Motor neuron (in vitro differentiated cells): ENCODE data around the gene MMD. TPM values are rescaled to one million over a fixed set of nuclear protein-coding genes. Genes with fewer than 3 reads are reported as not detected.

Source experiments
- ATAC-seq, 8 experiments: fragments of 200-7000 bp; cut with Tn5 transposase; replicated peaks in 6 of 8; 2 replicates each; pipeline ENCODE4 v1.8.0; 2021; ENCODE audit warnings: mild to moderate bottlenecking in 8 of 8, moderate library complexity in 8 of 8
- H3K27ac ChIP-seq, 2 donors: fragments of 250-450 bp; sonication (Bioruptor Pico); 2 replicates each; pipeline ENCODE4 v1.9.0; 2021; ENCODE audit warnings: antibody characterized with exemption in 2 of 2, mild to moderate bottlenecking in 2 of 2, moderate library complexity in 1 of 2
- H3K4me1 ChIP-seq, 2 donors: fragments of 250-450 bp; sonication (Bioruptor Pico); replicated peaks in 1 of 2; 2 replicates each; pipeline ENCODE4 v1.6.1; 2021; ENCODE audit warnings: antibody characterized with exemption in 2 of 2, mild to moderate bottlenecking in 2 of 2, moderate library complexity in 1 of 2
- H3K4me3 ChIP-seq, 5 donors: fragments of 250-450 bp; sonication (Bioruptor Pico); 2 replicates each; pipeline ENCODE4 v1.9.0; 2021; ENCODE audit warnings: antibody characterized with exemption in 5 of 5, mild to moderate bottlenecking in 5 of 5, moderate library complexity in 4 of 5
- WGBS, 10 experiments: fragments of 450-650 bp; shearing (Covaris generic); methylation state at CpG; one replicate each; pipeline ENCODE4 v1.0.0; 2022; 5-methylcytosine and 5-hydroxymethylcytosine counted together
- in situ Hi-C, 9 experiments: fragments of 400-800 bp; cut with MboI; loops; one replicate each; pipeline ENCODE4 v1.15.0; 2021; ENCODE audit warnings: low sequenced_read_pairs in 9 of 9, low pct_unique_long_range_greater_than_20kb in 2 of 9; ENCODE audit not compliant: unreplicated experiment in 9 of 9
- total RNA-seq, 8 experiments: library from RNA; unstranded; fragments of 300-600 nt; gene quantifications; 2 replicates each; pipeline versions ENCODE4 v1.2.3 to v1.2.4, GENCODE V29; 2022

MMD gene
- total RNA-seq, 8 experiments from 2014 or later = 2.3 to 51.5 (median 45.2) TPM

DNA sequence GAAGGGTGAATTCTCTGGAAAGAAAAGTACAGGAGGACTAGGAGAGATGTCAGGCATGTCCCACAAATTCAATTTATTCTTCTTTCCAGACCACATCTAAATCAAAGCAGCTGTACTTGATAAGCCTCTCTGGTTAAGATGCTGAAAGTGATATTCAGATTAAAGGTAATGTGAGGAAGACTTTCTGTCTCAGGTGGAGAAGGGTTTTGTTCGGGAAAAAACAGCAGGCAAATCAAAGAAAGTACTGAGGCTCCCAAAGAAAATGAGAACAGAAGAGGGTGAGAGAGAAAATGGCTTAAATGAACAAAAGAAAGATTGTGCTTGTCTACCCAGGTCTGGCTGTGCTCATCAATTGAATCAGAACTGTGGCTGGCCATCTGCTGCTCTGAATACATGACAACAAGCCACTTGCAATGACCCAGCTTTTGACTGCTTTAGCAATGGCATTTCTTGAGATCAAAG is 55.6 kb downstream of the MMD start:
- Histone ChIP-seq H3K4me3 (no peak overlapping the region), H3K4me1 (no peaks in the 10 kb centered on the region), H3K27ac (no peak overlapping the region)
- ATAC-seq = no peak
- in situ Hi-C loops = loop anchor here in 2 of 9 experiments (25.0 kb wide), 2 partner anchors 146 to 379 kb away; partner anchors contain the start of gene SMIM36 (in 1 of the 2)
- 18 to 73% (median 38%) methylated on average over 1 of the region's 1 CpG; no CpG with 5 or more reads in 2 of the 10 experiments for WGBS, 10 experiments

DNA sequence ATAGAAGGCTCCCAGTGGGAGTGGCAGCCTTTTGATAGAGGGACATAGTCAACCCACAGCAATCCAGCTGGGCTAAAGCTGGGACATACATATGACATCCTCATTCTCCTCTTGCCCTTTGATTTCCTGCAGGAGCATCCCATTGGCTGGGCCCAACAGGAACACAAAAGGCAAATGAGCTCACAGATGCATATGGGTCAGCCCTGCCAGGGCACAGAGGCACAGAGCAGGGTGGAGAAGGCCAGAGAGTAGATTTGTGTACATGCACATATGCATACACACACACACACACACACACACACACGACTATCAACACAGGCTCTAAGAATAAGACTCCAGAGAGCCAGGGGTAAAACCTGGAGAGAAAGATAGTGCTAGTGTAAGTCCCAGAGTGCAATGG is 58.6 kb downstream of the MMD start:
- peak in 3 of 8 experiments; percentile 96 to 99 (median 97) for ATAC-seq
- Histone ChIP-seq H3K4me3 (no peak overlapping the region), H3K4me1 (no peaks in the 10 kb centered on the region), H3K27ac (no peak overlapping the region)
- in situ Hi-C loops = loop anchor here in 2 of 9 experiments (25.0 kb wide), 2 partner anchors 149 to 376 kb away; partner anchors contain the start of gene SMIM36 (in 1 of the 2)
- WGBS, 10 experiments = 50% methylated on average over 1 of the region's 1 CpG; no CpG with 5 or more reads in 9 of the 10 experiments

GRCh38 chr17:55360971-55361370 is 60.7 kb downstream of the MMD start:
- no peak overlapping the region for H3K27ac ChIP-seq
- H3K4me1 ChIP-seq = no peaks in the 10 kb centered on the region
- no peak overlapping the region for H3K4me3 ChIP-seq
- in situ Hi-C loops = loop anchor here in 2 of 9 experiments (25.0 kb wide), 2 partner anchors 151 to 374 kb away; partner anchors contain the start of gene SMIM36 (in 1 of the 2)
- ATAC-seq = no peak

GRCh38 chr17:55356434-55357328 is 65.0 kb downstream of the MMD start:
- in situ Hi-C loops = loop anchor here in 2 of 9 experiments (25.0 kb wide), 2 partner anchors 156 to 369 kb away; partner anchors contain the start of gene SMIM36 (in 1 of the 2)
- Histone ChIP-seq H3K4me1 (no peaks in the 10 kb centered on the region), H3K27ac (no peak overlapping the region), H3K4me3 (no peak overlapping the region)
- peak in 4 of 8 experiments; percentile 49 to 98 (median 96) for ATAC-seq
- WGBS, 10 experiments = 0 to 83% (median 47%) methylated on average over 1 to 3 of the region's 3 CpGs

- 20 to 100% (median 86%) methylated on average over 1 to 2 of the region's 2 CpGs; no CpG with 5 or more reads in 5 of the 10 experiments for WGBS, 10 experiments
- in situ Hi-C loops = loop anchor here in 2 of 9 experiments (25.0 kb wide), 2 partner anchors 157 to 368 kb away; partner anchors contain the start of gene SMIM36 (in 1 of the 2)
- Histone ChIP-seq H3K4me3 (no peak overlapping the region), H3K4me1 (no peaks in the 10 kb centered on the region), H3K27ac (no peak overlapping the region)
- ATAC-seq = no peak
These were observed 66.7 kb downstream of the MMD start for GRCh38 chr17:55354941-55355340.

- H3K4me3 ChIP-seq = no peak overlapping the region
- in situ Hi-C loops = loop anchor here in 2 of 9 experiments (25.0 kb wide), 2 partner anchors 158 to 367 kb away; partner anchors contain the start of gene SMIM36 (in 1 of the 2)
- WGBS, 10 experiments = 0 to 88% (median 52%) methylated on average over 1 of the region's 1 CpG; no CpG with 5 or more reads in 2 of the 10 experiments
- no peaks in the 10 kb centered on the region for H3K4me1 ChIP-seq
- H3K27ac ChIP-seq = no peak overlapping the region
- ATAC-seq = no peak
These were observed 67.6 kb downstream of the MMD start for GRCh38 chr17:55354010-55354409.

DNA sequence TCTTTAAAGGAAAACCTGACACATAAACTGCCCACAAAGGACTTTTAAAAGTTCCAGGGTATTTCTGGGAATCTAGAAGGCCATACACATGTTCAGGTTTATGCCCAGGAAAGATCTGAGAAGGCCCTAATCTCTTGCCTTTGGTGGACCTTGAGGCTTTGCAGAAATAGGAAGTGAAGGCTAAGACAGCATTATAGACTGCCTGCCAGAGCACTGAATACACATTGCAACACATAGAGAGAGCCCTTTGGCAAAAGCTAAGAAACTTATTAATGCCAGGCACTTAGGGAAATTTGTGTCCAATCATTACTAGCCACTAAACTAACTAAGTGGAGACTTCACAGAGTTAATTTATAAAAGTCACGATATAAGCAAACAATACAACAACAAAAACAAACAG is 70.4 kb downstream of the MMD start:
- in situ Hi-C loops = loop anchor here in 2 of 9 experiments (25.0 kb wide), 2 partner anchors 161 to 364 kb away; partner anchors contain the start of gene SMIM36 (in 1 of the 2)
- ATAC-seq = peak in 1 of 8 experiments; percentile 22
- H3K4me1 ChIP-seq = no peaks in the 10 kb centered on the region
- no peak overlapping the region for H3K27ac ChIP-seq
- H3K4me3 ChIP-seq = no peak overlapping the region
- 71 to 100% (median 100%) methylated on average over 1 of the region's 1 CpG; no CpG with 5 or more reads in 3 of the 10 experiments for WGBS, 10 experiments

- peak in 1 of 8 experiments; percentile 80 for ATAC-seq
- in situ Hi-C loops = loop anchor here in 2 of 9 experiments (25.0 kb wide), 2 partner anchors 161 to 364 kb away; partner anchors contain the start of gene SMIM36 (in 1 of the 2)
- Histone ChIP-seq H3K4me3 (no peak overlapping the region), H3K27ac (no peak overlapping the region), H3K4me1 (no peaks in the 10 kb centered on the region)
- WGBS, 10 experiments = 0 to 63% (median 38%) methylated on average over 1 to 2 of the region's 2 CpGs; no CpG with 5 or more reads in 2 of the 10 experiments
These were observed 70.8 kb downstream of the MMD start for GRCh38 chr17:55350825-55351205.

DNA sequence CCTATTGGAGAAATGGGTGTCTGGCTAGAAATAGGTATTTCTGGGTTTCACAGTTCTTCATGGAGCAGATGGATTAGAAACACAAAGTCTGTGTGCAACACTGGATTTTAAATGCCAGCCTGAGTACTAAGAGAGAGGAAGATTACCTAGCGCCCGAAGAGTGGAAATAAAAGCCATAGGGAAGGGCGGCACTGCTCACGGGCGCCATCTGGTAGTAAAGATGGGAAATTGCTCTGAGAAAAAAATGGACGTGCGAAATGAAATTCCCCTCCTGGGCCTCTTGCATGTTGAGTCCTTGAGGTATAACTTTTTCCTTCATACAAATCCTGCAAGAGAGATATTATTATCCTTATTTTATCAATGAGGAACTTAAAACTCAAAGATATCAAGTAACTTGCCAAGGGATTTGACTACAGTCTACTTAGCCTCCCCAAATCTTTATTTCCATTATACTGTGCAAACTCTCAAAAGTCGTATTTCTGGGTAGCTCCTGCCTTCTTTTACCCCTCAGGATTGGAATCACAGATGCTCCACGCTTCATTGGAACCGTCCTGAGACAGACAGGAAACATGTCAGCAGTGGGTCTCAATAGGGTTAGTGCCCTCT is 72.8 kb downstream of the MMD start:
- in situ Hi-C loops = loop anchor here in 3 of 9 experiments (10.0 to 25.0 kb wide), 2 partner anchors 354 to 362 kb away; no protein-coding TSS in a partner anchor
- ATAC-seq = peak in 7 of 8 experiments; percentile 31 to 67 (median 48)
- 2 to 49% (median 20%) methylated on average over 2 to 8 of the region's 10 CpGs; no CpG with 5 or more reads in 1 of the 10 experiments for WGBS, 10 experiments
- no peak overlapping the region for H3K4me3 ChIP-seq
- no peak overlapping the region for H3K27ac ChIP-seq
- no peaks in the 10 kb centered on the region for H3K4me1 ChIP-seq

DNA sequence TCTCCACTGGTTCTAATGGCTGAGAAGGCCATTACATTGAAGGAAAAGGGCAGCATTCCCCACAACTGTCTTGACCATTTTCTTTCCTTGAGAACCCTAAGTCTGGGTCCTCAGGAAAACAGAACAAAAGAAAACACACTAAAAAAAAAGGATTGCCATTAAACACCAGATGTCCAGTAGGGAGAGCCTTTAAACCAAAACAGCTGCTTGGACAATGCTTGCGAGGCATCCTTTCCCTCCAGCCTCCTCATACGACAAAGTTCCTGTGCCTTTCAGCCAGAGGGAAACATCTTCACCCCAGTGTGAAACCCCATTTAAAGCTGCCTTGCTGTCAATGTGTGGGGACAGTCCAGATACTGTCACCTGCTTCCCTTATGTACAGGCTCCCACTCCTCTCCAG is 74.3 kb downstream of the MMD start:
- WGBS, 10 experiments = 33 to 100% (median 85%) methylated on average over 1 to 2 of the region's 2 CpGs; no CpG with 5 or more reads in 2 of the 10 experiments
- Histone ChIP-seq H3K27ac (no peak overlapping the region), H3K4me3 (no peak overlapping the region), H3K4me1 (no peaks in the 10 kb centered on the region)
- in situ Hi-C loops = loop anchor here in 3 of 9 experiments (10.0 to 25.0 kb wide), 2 partner anchors 353 to 360 kb away; no protein-coding TSS in a partner anchor
- no peak for ATAC-seq

DNA sequence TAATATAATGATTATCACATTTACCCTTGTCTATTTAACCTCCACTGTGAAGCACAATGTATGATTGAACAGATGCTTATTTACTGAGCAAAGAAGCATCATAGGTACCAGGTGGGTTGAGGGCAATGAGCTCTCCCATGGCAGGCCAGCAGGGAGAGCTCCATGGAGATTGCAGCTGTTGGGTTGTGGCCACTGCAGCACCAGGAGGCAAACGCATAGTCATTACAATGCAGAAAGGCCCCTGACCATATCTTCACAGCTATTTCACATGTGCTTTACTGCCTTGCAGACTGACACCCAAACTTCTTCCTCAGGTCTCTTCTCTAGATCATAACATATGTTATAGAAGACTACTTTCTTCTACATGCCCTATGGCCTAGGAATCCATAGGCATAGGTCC is 75.0 kb downstream of the MMD start:
- in situ Hi-C loops = loop anchor here in 3 of 9 experiments (10.0 to 25.0 kb wide), 2 partner anchors 352 to 359 kb away; no protein-coding TSS in a partner anchor
- peak in 2 of 8 experiments; percentile 33 to 34 for ATAC-seq
- H3K4me1 ChIP-seq = no peaks in the 10 kb centered on the region
- H3K27ac ChIP-seq = no peak overlapping the region
- H3K4me3 ChIP-seq = no peak overlapping the region
- 83 to 100% (median 100%) methylated on average over 1 of the region's 1 CpG; no CpG with 5 or more reads in 5 of the 10 experiments for WGBS, 10 experiments

GRCh38 chr17:55345132-55345531 is 76.5 kb downstream of the MMD start:
- 0 to 100% (median 81%) methylated on average over 1 of the region's 1 CpG; no CpG with 5 or more reads in 6 of the 10 experiments for WGBS, 10 experiments

More at GRCh38 chr17:55345132-55345531, 76.5 kb downstream of the MMD start:
- Histone ChIP-seq H3K27ac (no peak overlapping the region), H3K4me1 (no peaks in the 10 kb centered on the region), H3K4me3 (no peak overlapping the region)
- in situ Hi-C loops = loop anchor here in 3 of 9 experiments (10.0 to 25.0 kb wide), 2 partner anchors 350 to 358 kb away; no protein-coding TSS in a partner anchor
- no peak for ATAC-seq
